SU-DHL-6 (cell line): ENCODE data around the gene PUDP.

Source experiments
- H2AFZ ChIP-seq: fragments of 200-600 bp; sonication (generic); 2 replicates; pipeline ENCODE4 v1.6.1; 2014; ENCODE audit warnings: low read depth, mild to moderate bottlenecking, moderate library complexity, mixed read lengths, antibody characterized with exemption, low read length; ENCODE audit not compliant: severe bottlenecking
- H3F3A ChIP-seq: fragments of 200-600 bp; shearing (Covaris generic); 2 replicates; pipeline ENCODE4 v1.6.0; 2016; ENCODE audit warnings: antibody characterized with exemption, mild to moderate bottlenecking; ENCODE audit not compliant: insufficient read depth
- H3K27ac ChIP-seq: fragments of 200-600 bp; sonication (generic); 2 replicates; pipeline ENCODE4 v1.5.1; 2016; ENCODE audit warnings: low read depth, mild to moderate bottlenecking, low read length, moderate library complexity, mixed read lengths
- H3K27me3 ChIP-seq: fragments of 200-600 bp; sonication (generic), shearing (Covaris generic); 2 replicates; pipeline ENCODE4 v1.6.0; 2014; ENCODE audit warnings: mild to moderate bottlenecking, low read length
- H3K36me3 ChIP-seq: fragments of 200-600 bp; sonication (generic); 2 replicates; pipeline ENCODE4 v1.6.1; 2014; ENCODE audit warnings: mild to moderate bottlenecking, low read length, mixed read lengths
- H3K4me2 ChIP-seq: fragments of 300-600, 200-600 bp; shearing (Covaris generic), sonication (generic); 2 replicates; pipeline ENCODE4 v1.6.0; 2014; ENCODE audit warnings: low read length, low read depth, mild to moderate bottlenecking; ENCODE audit not compliant: poor library complexity, severe bottlenecking
- H3K4me3 ChIP-seq: fragments of 200-600 bp; sonication (generic); 2 replicates; pipeline ENCODE4 v1.5.1; 2014; ENCODE audit warnings: antibody characterized with exemption, low read length, mild to moderate bottlenecking, mixed read lengths; ENCODE audit not compliant: insufficient read depth, poor library complexity, severe bottlenecking
- H3K79me2 ChIP-seq: fragments of 200-600 bp; sonication (generic); 2 replicates; pipeline ENCODE4 v1.6.1; 2014; ENCODE audit warnings: mild to moderate bottlenecking, low read length, moderate library complexity; ENCODE audit not compliant: insufficient read depth
- H3K9ac ChIP-seq: fragments of 200-600 bp; sonication (generic); 2 replicates; pipeline ENCODE4 v1.7.0; 2014; ENCODE audit warnings: mild to moderate bottlenecking, low read length
- H3K9me2 ChIP-seq: fragments of 200-600 bp; sonication (generic); replicated peaks from 2 replicates; pipeline ENCODE4 v1.6.1; 2014; ENCODE audit warnings: low read length; ENCODE audit not compliant: insufficient read depth
- H3K9me3 ChIP-seq: fragments of 200-600 bp; sonication (generic); 2 replicates; pipeline ENCODE4 v1.6.1; 2014; ENCODE audit warnings: low read length, mixed read lengths; ENCODE audit not compliant: insufficient read depth
- H4K20me1 ChIP-seq: fragments of 200-600 bp; sonication (generic); 2 replicates; pipeline ENCODE4 v1.6.1; 2014; ENCODE audit warnings: low read depth, mild to moderate bottlenecking, antibody characterized with exemption, low read length, moderate library complexity, mixed read lengths
- EZH2phosphoT487 ChIP-seq: fragments of 200-600 bp; sonication (generic), shearing (Covaris generic); conservative IDR thresholded peaks from 2 replicates; pipeline ENCODE4 v1.6.1; 2018; ENCODE audit warnings: mild to moderate bottlenecking, antibody characterized with exemption, low read length, moderate library complexity, mixed read lengths
- TF ChIP-seq, protein P1 (sequence below): fragments of 200-600 bp; sonication (generic); IDR thresholded peaks from one replicate; pipeline ENCODE4 v1.5.1; 2017; ENCODE audit warnings: antibody characterized with exemption, mild to moderate bottlenecking, low read length, moderate library complexity; ENCODE audit not compliant: insufficient read depth, poor library complexity, severe bottlenecking

Gene PUDP

GRCh38 chrX:7065473-7065872 is 82.5 kb downstream of the PUDP start:
- no peak overlapping the region for H2AFZ ChIP-seq
- H3K27me3 ChIP-seq, result no peaks in the 10 kb centered on the region
- H3K4me2 ChIP-seq, result no peak overlapping the region
- no peak overlapping the region for H3K9ac ChIP-seq
- peaks cover 19% of the 10 kb centered on the region; the same call in 1 of the 2 replicates for H3K79me2 ChIP-seq
- no peak overlapping the region for H3K4me3 ChIP-seq
- no peaks in the 10 kb centered on the region for H3F3A ChIP-seq
- no peaks in the 10 kb centered on the region for H4K20me1 ChIP-seq
- no peaks in the 10 kb centered on the region for H3K9me2 ChIP-seq
- no peak overlapping the region for H3K27ac ChIP-seq
- no peaks in the 10 kb centered on the region for H3K36me3 ChIP-seq
- TF ChIP-seq, protein P1, sequence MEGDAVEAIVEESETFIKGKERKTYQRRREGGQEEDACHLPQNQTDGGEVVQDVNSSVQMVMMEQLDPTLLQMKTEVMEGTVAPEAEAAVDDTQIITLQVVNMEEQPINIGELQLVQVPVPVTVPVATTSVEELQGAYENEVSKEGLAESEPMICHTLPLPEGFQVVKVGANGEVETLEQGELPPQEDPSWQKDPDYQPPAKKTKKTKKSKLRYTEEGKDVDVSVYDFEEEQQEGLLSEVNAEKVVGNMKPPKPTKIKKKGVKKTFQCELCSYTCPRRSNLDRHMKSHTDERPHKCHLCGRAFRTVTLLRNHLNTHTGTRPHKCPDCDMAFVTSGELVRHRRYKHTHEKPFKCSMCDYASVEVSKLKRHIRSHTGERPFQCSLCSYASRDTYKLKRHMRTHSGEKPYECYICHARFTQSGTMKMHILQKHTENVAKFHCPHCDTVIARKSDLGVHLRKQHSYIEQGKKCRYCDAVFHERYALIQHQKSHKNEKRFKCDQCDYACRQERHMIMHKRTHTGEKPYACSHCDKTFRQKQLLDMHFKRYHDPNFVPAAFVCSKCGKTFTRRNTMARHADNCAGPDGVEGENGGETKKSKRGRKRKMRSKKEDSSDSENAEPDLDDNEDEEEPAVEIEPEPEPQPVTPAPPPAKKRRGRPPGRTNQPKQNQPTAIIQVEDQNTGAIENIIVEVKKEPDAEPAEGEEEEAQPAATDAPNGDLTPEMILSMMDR, result no peak
- TF ChIP-seq EZH2phosphoT487, result no peak
- H3K9me3 ChIP-seq, result no peaks in the 10 kb centered on the region

GRCh38 chrX:7062903-7063302 is 85.0 kb downstream of the PUDP start:
- no peak overlapping the region for H3K9ac ChIP-seq
- peaks cover 34% of the 10 kb centered on the region; the same call in 1 of the 2 replicates for H3K79me2 ChIP-seq
- no peak for TF ChIP-seq EZH2phosphoT487
- TF ChIP-seq, protein P1, result no peak
- H3K4me2 ChIP-seq, result no peak overlapping the region
- no peaks in the 10 kb centered on the region for H3K9me2 ChIP-seq
- H2AFZ ChIP-seq, result no peak overlapping the region
- no peak overlapping the region for H3K4me3 ChIP-seq
- no peaks in the 10 kb centered on the region for H3K27me3 ChIP-seq
- H3K36me3 ChIP-seq, result no peaks in the 10 kb centered on the region
- no peak overlapping the region for H3K27ac ChIP-seq
- no peaks in the 10 kb centered on the region for H4K20me1 ChIP-seq
- no peaks in the 10 kb centered on the region for H3K9me3 ChIP-seq
- peaks cover 11% of the 10 kb centered on the region for H3F3A ChIP-seq

DNA sequence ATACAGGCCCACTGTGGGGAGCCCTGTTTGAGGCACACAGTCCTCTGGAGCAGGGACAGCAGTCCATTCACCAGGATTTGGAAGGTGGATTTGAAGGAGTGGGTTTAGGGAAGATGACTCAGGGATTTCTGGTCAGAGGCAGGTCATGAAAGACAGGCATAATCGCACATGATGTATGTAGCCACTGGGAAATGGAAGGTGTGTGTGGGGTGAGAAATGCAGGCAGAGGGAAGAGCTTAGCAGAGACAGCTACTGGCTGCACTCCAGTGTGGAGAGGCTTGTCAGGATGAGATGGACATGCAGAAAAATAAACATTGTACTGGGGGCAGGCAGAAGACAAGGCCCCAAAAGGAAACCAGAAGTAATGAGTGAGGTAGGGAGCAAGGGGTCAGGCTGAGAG is 85.7 kb downstream of the PUDP start:
- H3K9me2 ChIP-seq, result no peaks in the 10 kb centered on the region
- no peak overlapping the region for H3K4me2 ChIP-seq
- H3K79me2 ChIP-seq, result peaks cover 30% of the 10 kb centered on the region; the same call in 1 of the 2 replicates

More for the DNA sequence above, 85.7 kb downstream of the PUDP start:
- Histone ChIP-seq H3F3A (peaks cover 11% of the 10 kb centered on the region), H3K9me3 (no peaks in the 10 kb centered on the region), H2AFZ (no peak overlapping the region), H3K27ac (no peak overlapping the region), H3K36me3 (no peaks in the 10 kb centered on the region), H3K9ac (no peak overlapping the region), H4K20me1 (no peaks in the 10 kb centered on the region), H3K27me3 (no peaks in the 10 kb centered on the region), H3K4me3 (no peak overlapping the region)
- TF ChIP-seq EZH2phosphoT487, result no peak
- TF ChIP-seq, protein P1, result no peak
